Activated B cell treated with CpG ODN at 0.5 μM for 24 hours (primary cell): Measurements from ENCODE around the gene HDAC4. TPM values are rescaled to one million over a fixed set of nuclear protein-coding genes. Genes with fewer than 3 reads are reported as not detected.
"Not testable (repeated sequence)": the region's sequence is repeated elsewhere in the genome, so short reads cannot be mapped to it uniquely, and the experiment has no call there.

Source experiments
- ATAC-seq: fragments of 200-7000 bp; cut with Tn5 transposase; one replicate; pipeline ENCODE4 v1.10.0; 2021; ENCODE audit warnings: low read depth, mild to moderate bottlenecking, moderate library complexity
- CTCF ChIA-PET: fragments of 350-600 bp; sonication (Branson Sonifier 250); formaldehyde crosslinking; loops from one replicate; lab custom pipeline; 2021; ENCODE audit warnings: antibody characterized with exemption; lab: Charles Lee
- POLR2A ChIA-PET: fragments of 350-600 bp; sonication (Branson Sonifier 250); formaldehyde crosslinking; loops from one replicate; lab custom pipeline; 2021; ENCODE audit warnings: antibody characterized with exemption; lab: Charles Lee
- DNase-seq: peaks from one replicate; pipeline ENCODE4 v3.0.0; 2022
- H3K27ac Mint-ChIP-seq: one replicate; pipeline ENCODE4 v1.8.0; 2020; ENCODE audit warnings: mixed read lengths
- H3K27me3 Mint-ChIP-seq: one replicate; pipeline ENCODE4 v1.8.0; 2021; ENCODE audit warnings: mixed read lengths
- H3K36me3 Mint-ChIP-seq: one replicate; pipeline ENCODE4 v1.8.0; 2021; ENCODE audit warnings: low read depth, mixed read lengths
- H3K4me1 Mint-ChIP-seq: one replicate; pipeline ENCODE4 v1.8.0; 2021; ENCODE audit warnings: mixed read lengths
- H3K4me3 Mint-ChIP-seq: one replicate; pipeline ENCODE4 v1.8.0; 2020; ENCODE audit warnings: mild to moderate bottlenecking, mixed read lengths
- H3K9me3 Mint-ChIP-seq: one replicate; pipeline ENCODE4 v1.8.0; 2020; ENCODE audit warnings: mixed read lengths
- intact Hi-C: fragments of 100-400 bp; cut with micrococcal nuclease; formaldehyde crosslinking; loops from one replicate; pipeline ENCODE4 v1.15.1; 2024
- total RNA-seq: library from RNA; stranded (reverse); gene quantifications from 2 replicates; pipeline ENCODE4 v1.2.3, GENCODE V29; 2022
- TF ChIP-seq, protein P1 (sequence below): fragments of 200-600 bp; IDR thresholded peaks from one replicate; pipeline ENCODE4 v1.8.0; 2022; ENCODE audit warnings: antibody characterized with exemption, mild to moderate bottlenecking

HDAC4 gene
- total RNA-seq, 1 donor from 2014 or later = 31.9 TPM

DNA sequence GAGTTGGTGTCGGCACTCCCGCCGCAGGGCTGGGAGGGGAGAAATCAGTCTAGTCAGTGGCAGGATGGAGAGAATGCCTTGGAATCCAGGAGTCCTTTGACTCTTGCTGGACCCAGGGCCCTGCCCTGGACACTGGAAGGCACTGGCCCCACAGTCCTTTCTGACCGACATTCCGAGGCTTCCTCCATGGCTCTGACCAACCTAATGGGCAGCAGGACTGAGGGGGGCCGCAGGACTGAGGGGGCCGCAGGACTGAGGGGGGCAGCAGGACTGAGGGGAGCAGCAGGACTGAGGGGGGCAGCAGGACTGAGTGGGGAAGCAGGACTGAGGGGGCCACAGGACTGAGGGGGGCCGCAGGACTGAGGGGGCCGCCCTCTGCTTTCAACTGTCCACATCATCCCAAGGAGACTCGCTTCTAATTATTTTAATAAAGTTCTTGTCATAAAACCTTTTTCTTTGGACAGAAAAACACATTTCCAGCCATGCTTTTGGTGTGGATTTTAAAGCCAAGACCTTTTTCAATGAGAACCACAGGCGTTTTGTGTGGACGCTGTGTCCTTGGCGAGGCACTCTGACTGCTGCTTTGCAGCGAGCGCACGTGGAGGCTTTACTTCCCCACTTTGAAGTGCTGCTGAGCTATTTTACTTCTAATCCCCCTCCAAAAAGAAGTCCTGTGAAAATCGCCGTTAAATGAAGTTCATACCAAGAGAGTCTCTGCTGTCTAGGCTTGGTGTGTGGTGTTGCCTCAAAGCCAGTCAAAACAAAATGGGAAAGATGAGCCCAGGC lies 326.9 kb downstream of the HDAC4 start:
- no peaks in the 10 kb centered on the region for H3K9me3 Mint-ChIP-seq
- ChIA-PET POLR2A (no interaction called here), CTCF (no interaction called here)
- TF ChIP-seq, protein P1, sequence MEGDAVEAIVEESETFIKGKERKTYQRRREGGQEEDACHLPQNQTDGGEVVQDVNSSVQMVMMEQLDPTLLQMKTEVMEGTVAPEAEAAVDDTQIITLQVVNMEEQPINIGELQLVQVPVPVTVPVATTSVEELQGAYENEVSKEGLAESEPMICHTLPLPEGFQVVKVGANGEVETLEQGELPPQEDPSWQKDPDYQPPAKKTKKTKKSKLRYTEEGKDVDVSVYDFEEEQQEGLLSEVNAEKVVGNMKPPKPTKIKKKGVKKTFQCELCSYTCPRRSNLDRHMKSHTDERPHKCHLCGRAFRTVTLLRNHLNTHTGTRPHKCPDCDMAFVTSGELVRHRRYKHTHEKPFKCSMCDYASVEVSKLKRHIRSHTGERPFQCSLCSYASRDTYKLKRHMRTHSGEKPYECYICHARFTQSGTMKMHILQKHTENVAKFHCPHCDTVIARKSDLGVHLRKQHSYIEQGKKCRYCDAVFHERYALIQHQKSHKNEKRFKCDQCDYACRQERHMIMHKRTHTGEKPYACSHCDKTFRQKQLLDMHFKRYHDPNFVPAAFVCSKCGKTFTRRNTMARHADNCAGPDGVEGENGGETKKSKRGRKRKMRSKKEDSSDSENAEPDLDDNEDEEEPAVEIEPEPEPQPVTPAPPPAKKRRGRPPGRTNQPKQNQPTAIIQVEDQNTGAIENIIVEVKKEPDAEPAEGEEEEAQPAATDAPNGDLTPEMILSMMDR = no peak
- no peak overlapping the region for H3K4me3 Mint-ChIP-seq
- ATAC-seq (no peak), DNase-seq (no peak)
- H3K27me3 Mint-ChIP-seq = no peaks in the 10 kb centered on the region
- intact Hi-C loops = no loop called here
- H3K4me1 Mint-ChIP-seq = no peaks in the 10 kb centered on the region
- peaks cover 53% of the 10 kb centered on the region for H3K36me3 Mint-ChIP-seq
- no peak overlapping the region for H3K27ac Mint-ChIP-seq

DNA sequence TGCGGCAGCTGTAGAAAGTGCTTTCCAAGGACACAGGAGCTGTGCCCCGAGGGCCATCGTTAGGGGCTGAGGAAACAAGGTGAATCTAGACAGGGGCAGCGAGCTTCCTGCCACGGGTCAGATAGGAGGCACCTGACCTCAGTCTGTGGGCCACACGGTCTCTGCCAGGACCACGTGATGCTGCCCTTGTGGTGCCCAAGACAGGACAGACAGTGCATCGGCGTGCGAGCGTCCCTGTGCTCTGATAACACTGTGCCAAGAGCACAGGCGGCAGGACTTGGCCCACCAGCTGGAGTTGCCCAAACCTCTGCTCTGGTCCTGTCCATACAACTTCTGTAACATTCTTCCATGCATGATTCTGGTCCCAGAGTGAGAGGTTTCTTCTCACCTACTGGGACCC lies 327.6 kb downstream of the HDAC4 start:
- Mint-ChIP-seq H3K4me3 (no peak overlapping the region), H3K27me3 (no peaks in the 10 kb centered on the region), H3K4me1 (no peaks in the 10 kb centered on the region), H3K27ac (no peak overlapping the region), H3K9me3 (no peaks in the 10 kb centered on the region), H3K36me3 (peaks cover 55% of the 10 kb centered on the region)
- no peak for DNase-seq
- TF ChIP-seq, protein P1 = no peak
- POLR2A ChIA-PET = no interaction called here
- CTCF ChIA-PET = no interaction called here
- ATAC-seq = no peak
- intact Hi-C loops = no loop called here

DNA sequence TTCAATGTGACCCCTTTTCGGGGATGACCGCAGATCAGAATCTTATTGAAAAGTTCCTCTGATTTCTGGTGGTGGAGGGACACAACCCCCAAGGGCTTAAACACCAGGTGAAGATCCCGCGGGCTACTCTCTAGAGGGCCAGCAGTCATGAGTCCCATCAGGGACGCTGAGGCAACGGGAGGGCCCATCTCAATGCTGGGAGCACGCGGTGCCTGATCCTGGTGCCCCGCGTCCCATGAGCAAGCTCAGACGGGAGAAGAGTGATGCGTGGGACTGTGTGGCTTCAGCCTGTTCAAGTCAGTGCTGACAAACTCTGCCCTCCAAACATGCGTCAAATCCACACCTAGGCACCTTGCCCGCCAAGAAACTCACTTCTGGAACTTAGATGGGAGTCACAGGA lies 328.0 kb downstream of the HDAC4 start:
- ChIA-PET CTCF (no interaction called here), POLR2A (no interaction called here)
- no peak overlapping the region for H3K4me3 Mint-ChIP-seq
- intact Hi-C loops = no loop called here
- ATAC-seq (no peak), DNase-seq (no peak)
- no peaks in the 10 kb centered on the region for H3K9me3 Mint-ChIP-seq
- no peaks in the 10 kb centered on the region for H3K27me3 Mint-ChIP-seq
- no peaks in the 10 kb centered on the region for H3K4me1 Mint-ChIP-seq
- TF ChIP-seq, protein P1 = no peak
- no peak overlapping the region for H3K27ac Mint-ChIP-seq
- H3K36me3 Mint-ChIP-seq = peaks cover 53% of the 10 kb centered on the region

DNA sequence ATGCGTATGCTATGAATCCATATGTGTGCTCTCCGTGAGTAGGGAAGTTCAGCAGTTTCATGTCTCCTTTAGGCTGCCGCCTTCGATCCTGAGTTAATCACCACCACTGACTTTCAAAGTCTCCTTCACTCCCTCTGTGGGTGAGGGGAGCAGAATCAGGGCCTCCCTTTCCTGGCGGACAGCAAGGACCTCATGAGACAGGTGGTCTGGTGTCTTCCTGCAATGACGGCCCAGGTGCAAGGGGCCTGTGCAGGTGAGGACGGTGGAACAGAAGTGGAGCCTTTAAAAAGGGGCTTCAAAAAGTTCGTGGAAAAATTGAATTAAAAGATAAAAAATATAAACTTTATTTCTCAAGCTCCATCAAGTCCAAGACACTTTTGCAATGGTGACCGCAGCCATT lies 330.4 kb downstream of the HDAC4 start:
- no peaks in the 10 kb centered on the region for H3K4me1 Mint-ChIP-seq
- CTCF ChIA-PET = no interaction called here
- no peak overlapping the region for H3K27ac Mint-ChIP-seq
- no peaks in the 10 kb centered on the region for H3K9me3 Mint-ChIP-seq
- POLR2A ChIA-PET = no interaction called here
- H3K27me3 Mint-ChIP-seq = no peaks in the 10 kb centered on the region
- H3K4me3 Mint-ChIP-seq = no peak overlapping the region
- TF ChIP-seq, protein P1 = no peak
- DNase-seq (no peak), ATAC-seq (no peak)
- H3K36me3 Mint-ChIP-seq = peaks cover 50% of the 10 kb centered on the region
- intact Hi-C loops = no loop called here

DNA sequence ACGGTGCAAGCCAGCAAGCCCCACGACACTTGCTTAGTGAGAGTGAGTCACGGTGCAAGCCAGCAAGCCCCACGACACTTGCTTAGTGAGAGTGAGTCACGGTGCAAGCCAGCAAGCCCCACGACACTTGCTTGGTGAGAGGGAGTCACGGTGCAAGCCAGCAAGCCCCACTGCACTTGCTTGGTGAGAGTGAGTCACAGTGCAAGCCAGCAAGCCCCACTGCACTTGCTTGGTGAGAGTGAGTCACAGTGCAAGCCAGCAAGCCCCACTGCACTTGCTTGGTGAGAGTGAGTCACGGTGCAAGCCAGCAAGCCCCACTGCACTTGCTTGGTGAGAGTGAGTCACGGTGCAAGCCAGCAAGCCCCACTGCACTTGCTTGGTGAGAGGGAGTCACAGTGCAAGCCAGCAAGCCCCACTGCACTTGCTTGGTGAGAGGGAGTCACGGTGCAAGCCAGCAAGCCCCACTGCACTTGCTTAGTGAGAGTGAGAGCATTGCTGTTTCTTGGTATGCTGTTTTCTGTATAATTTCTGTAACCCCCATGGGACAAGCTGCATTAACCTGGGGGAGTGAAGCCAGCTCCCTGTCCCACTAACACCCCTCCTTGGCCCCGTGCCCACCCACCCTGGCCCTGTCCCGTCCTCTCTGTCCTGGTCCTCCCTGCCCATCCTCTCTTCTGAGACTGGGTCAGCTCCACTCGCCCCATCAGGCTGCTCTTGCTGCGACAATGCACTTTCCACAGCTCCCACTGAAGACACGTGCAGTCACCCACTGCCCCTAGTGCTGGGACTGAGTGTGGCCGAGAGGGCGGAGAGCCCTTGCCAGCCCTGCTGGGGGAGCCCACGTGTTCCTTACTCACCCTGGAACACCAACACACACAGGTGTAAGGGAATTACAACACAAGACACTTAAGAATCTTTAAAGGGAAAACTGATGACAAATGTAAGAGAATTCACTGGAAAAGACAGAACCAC lies 331.2 kb downstream of the HDAC4 start:
- H3K9me3 Mint-ChIP-seq, H3K4me3 Mint-ChIP-seq, H3K27ac Mint-ChIP-seq, intact Hi-C loops, DNase-seq, H3K4me1 Mint-ChIP-seq, ATAC-seq, POLR2A ChIA-PET, CTCF ChIA-PET, H3K27me3 Mint-ChIP-seq: not testable (repeated sequence)
- peaks cover 50% of the 10 kb centered on the region for H3K36me3 Mint-ChIP-seq
